KBM-7 (cell line): Measurements from ENCODE around the gene HSH2D.

Experiments used
- DNase-seq: peaks from one replicate; pipeline ENCODE4 v3.0.0-alpha.2; 2015
- in situ Hi-C: fragments of 300-500 bp; cut with MboI; formaldehyde crosslinking; loops from 2 replicates; pipeline ENCODE4 v1.14.3; 2020; ENCODE audit warnings: low sequenced_read_pairs, low pct_unique_long_range_greater_than_20kb, mixed read lengths

Gene HSH2D

GRCh38 chr19:16184665-16185122 lies 41.2 kb downstream of the HSH2D start:
- no peak for DNase-seq
- in situ Hi-C loops = loop anchor here (25.0 kb wide), 1 partner anchor 547 kb away; the partner anchor contains the start of gene CYP4F3

GRCh38 chr19:16185123-16185767 lies 41.8 kb downstream of the HSH2D start, which contains the start of gene FAM32A:
TSS of gene FAM32A (plus strand) at chr19:16185410. CDS start at chr19:16185443, 33 bp downstream.
- DNase-seq = peak; percentile 99
- in situ Hi-C loops = loop anchor here (25.0 kb wide), 1 partner anchor 548 kb away; the partner anchor contains the start of gene CYP4F3

- in situ Hi-C loops = loop anchor here (25.0 kb wide), 1 partner anchor 548 kb away; the partner anchor contains the start of gene CYP4F3
- peak; percentile 63 for DNase-seq
These were observed 42.3 kb downstream of the HSH2D start for GRCh38 chr19:16185768-16186123.

GRCh38 chr19:16188521-16188920 lies 45.0 kb downstream of the HSH2D start:
- in situ Hi-C loops = loop anchor here (25.0 kb wide), 1 partner anchor 551 kb away; the partner anchor contains the start of gene CYP4F3
- no peak for DNase-seq

- in situ Hi-C loops = loop anchor here (25.0 kb wide), 1 partner anchor 553 kb away; the partner anchor contains the start of gene CYP4F3
- no peak for DNase-seq
These were observed 46.7 kb downstream of the HSH2D start for GRCh38 chr19:16190198-16190597.

GRCh38 chr19:16190736-16191135 lies 47.3 kb downstream of the HSH2D start:
- in situ Hi-C loops = loop anchor here (25.0 kb wide), 1 partner anchor 553 kb away; the partner anchor contains the start of gene CYP4F3
- no peak for DNase-seq

- in situ Hi-C loops = loop anchor here (25.0 kb wide), 1 partner anchor 554 kb away; the partner anchor contains the start of gene CYP4F3
- DNase-seq = no peak
These were observed 47.9 kb downstream of the HSH2D start for GRCh38 chr19:16191216-16191908.

GRCh38 chr19:16193466-16193865 lies 50.0 kb downstream of the HSH2D start:
- DNase-seq = no peak
- in situ Hi-C loops = loop anchor here (25.0 kb wide), 1 partner anchor 556 kb away; the partner anchor contains the start of gene CYP4F3

GRCh38 chr19:16197188-16197621 lies 53.7 kb downstream of the HSH2D start:
- no peak for DNase-seq
- in situ Hi-C loops = loop anchor here (25.0 kb wide), 1 partner anchor 560 kb away; the partner anchor contains the start of gene CYP4F3

GRCh38 chr19:16197622-16198369 lies 54.3 kb downstream of the HSH2D start, which contains the start of gene AP1M1:
TSS of gene AP1M1 (plus strand) at chr19:16197911. CDS start at chr19:16198027, 116 bp downstream.
- in situ Hi-C loops = loop anchor here (25.0 kb wide), 1 partner anchor 560 kb away; the partner anchor contains the start of gene CYP4F3
- DNase-seq = peak; percentile 96

- no peak for DNase-seq
- in situ Hi-C loops = loop anchor here (25.0 kb wide), 1 partner anchor 561 kb away; the partner anchor contains the start of gene CYP4F3
These were observed 54.8 kb downstream of the HSH2D start for GRCh38 chr19:16198370-16198651.

- in situ Hi-C loops = loop anchor here (25.0 kb wide), 1 partner anchor 562 kb away; the partner anchor contains the start of gene CYP4F3
- no peak for DNase-seq
These were observed 55.9 kb downstream of the HSH2D start for GRCh38 chr19:16199275-16199932.

GRCh38 chr19:16200038-16201010 lies 56.8 kb downstream of the HSH2D start:
- in situ Hi-C loops = no loop called here

GRCh38 chr19:16201011-16201391 lies 57.5 kb downstream of the HSH2D start:
- DNase-seq = no peak
- in situ Hi-C loops = no loop called here

More at GRCh38 chr19:16200038-16201010, 56.8 kb downstream of the HSH2D start:
- peak; percentile 29 for DNase-seq

- in situ Hi-C loops = no loop called here
These were observed 59.1 kb downstream of the HSH2D start for GRCh38 chr19:16202320-16203255.

GRCh38 chr19:16203256-16204004 lies 59.9 kb downstream of the HSH2D start:
- in situ Hi-C loops = no loop called here
- DNase-seq = no peak

More at GRCh38 chr19:16202320-16203255, 59.1 kb downstream of the HSH2D start:
- DNase-seq = no peak
